GM23248 (cell line): ENCODE results near the gene EGR1.

Experiments used
- EZH2 ChIP-seq: fragments of 200-600 bp; sonication (generic); IDR thresholded peaks from 2 replicates; pipeline ENCODE4 v1.6.1; 2018; ENCODE audit warnings: antibody characterized with exemption, mild to moderate bottlenecking; ENCODE audit not compliant: insufficient read depth, poor library complexity, severe bottlenecking
- EZH2phosphoT487 ChIP-seq: fragments of 200-600 bp; sonication (generic); IDR thresholded peaks from 2 replicates; pipeline ENCODE4 v1.6.1; 2018; ENCODE audit warnings: antibody characterized with exemption, moderate library complexity, mild to moderate bottlenecking, low read depth; ENCODE audit not compliant: insufficient read depth

DNA sequence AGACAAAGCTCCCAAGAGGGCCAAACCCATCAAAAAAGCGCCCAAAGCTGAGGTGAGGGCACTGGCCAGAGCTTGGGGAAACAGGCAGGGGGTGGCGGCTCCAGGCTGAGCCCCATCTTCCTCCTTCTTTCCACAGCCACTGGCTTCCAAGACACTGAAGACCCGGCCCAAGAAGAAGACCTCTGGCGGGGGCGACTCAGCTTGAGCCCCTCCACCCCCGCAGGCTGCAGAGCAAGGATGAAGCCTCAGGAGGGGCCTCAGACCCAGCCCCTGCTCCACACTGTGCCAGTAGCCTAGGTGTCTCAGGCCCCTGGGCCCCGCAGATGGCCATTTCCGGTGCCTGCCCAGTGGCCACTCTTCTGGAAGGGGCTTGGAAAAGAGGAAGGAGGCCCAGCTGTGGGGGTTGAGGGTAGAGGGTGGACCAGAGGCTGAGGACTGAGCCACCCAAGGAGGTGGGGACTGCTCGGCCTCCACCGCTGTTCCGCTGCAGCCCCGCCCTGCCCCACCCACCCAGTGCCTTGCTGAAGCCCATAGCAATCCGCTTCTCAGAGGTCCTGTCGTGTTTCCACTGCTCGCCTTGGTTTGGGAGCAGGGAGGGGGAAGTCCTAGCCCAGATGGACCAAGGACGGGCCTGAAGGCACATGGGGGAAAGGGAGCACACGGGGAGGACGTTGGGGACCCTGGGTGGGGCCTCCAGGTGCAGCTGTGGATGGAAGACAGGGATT is 19.6 kb upstream of the EGR1 start:
- TF ChIP-seq EZH2 (no peak), EZH2phosphoT487 (no peak)
